NCI-H345 (cell line): ENCODE measurements around the gene ITPR1.

ENCODE experiments used
- DNase-seq: peaks from one replicate; lab custom pipeline; 2025; lab: John Stamatoyannopoulos, UW

ITPR1 gene

DNA sequence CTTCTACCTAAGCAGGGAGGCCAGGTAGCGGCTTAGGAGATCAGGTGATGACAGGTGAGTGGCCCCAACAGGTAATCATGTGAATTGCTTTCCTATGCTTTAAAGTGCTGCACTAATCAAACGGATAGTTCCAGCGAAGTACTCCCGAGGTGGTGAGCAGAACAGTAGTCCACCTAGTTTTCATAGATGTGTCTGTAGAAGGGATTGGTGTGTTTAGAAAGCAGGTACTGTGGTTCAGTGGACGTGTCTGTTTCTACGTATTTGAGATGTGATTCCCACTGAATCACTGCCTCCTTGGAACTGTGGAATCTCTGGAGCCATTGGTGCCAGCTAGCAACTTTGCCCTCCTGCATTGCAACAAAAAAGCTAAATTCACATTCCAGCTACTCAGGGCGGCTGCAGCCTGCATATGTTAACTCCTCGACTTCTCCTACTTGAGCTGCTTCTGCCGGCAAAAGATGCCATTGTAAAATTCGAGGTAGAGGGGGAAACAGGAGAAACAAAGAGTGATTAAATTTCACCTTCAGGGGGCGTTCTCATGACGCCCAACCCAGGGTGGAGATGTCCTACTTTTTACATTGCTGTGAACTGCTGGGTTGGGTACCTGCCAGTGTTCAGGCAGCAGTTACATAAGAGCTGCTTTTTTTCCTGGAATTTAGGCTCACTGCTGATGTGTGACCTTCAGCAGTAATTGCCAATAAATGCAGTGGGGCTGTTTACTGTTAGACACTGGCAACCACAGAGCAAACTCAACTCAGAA is 227.3 kb downstream of the ITPR1 start:
- DNase-seq = no peak

DNA sequence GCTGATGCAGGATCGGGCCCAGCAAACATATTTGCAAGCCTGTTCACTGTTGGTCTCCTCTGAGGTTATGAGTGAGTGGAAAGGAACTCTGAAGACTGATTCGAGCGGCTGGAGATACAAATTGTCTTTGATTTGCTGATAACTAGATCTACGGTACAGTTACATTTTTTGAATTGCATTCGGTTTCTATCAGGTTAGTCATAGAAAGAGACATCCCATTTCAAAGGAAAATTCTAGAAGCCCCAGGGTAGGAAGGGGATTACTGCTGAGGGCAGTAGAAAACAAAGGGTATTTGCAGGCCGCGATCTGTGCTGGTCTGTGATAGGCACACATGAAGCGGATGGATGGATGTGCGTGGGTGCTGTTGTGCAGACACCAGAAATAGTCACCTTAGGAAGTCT is 228.4 kb downstream of the ITPR1 start:
- no peak for DNase-seq

DNA sequence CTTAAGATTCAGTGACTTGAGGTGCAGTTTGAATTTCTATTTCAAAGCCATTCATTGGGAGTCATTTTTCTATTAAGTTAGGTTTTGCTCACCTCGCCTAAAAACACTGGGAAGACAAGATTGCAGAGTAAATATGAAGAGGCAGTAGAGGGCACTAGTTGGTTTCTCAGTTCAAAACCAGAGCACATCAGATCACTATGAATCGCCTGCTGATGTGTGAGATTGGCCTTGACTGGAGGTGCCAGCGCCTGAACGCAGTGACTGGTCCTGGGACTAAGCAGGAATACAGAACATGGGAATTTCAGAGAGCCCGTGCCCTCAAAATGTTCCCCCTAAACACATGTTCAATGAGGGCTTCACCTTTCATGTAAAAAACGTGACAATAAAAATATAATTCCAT is 229.0 kb downstream of the ITPR1 start:
- peak; percentile 23 for DNase-seq

DNA sequence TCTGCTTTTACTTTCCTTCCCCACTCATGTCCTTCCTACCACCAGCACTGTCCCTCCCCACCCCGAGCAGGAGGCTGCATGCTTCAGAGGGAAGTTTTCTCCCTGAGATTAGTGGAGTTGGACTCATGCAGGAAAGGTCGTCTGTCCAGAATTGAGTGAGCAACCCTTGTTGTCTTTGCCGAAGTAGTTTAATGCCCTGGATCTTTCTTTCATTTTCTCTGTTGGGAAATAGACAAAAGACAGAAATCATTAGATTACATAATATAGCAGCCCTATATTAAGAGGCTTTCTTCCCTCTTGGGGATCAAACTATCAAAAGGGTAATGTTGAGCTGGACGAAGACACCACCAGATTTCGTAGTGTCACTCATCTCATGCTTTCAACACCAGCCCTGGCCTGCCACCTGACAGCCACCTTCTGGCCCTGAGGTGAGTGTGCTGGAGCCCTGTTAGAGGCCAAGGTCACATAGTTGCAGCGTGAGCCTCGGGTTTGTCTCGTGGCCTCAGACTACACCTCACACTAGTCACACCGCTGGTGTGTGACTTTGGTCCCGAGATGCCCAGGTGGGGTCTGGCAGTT is 231.0 kb downstream of the ITPR1 start:
- DNase-seq = no peak

DNA sequence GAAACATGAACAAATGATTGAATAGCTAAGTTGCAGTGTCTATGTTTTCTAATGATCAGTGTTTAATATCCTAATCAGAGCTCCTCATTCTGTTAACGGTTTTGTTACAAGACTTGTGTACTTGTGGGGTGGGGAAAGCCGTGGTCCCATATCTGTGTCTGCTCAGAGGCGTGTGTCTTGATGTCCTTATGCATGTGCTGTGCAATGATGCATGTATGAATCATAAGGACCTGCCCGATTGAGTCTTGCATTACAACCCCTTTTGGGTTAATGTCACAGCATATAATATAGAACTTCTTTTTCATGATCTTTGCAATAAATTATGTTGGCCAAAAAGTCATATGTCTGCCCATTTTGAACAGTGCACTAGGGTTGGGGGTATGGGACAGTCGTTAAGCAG is 233.4 kb downstream of the ITPR1 start:
- DNase-seq = no peak

DNA sequence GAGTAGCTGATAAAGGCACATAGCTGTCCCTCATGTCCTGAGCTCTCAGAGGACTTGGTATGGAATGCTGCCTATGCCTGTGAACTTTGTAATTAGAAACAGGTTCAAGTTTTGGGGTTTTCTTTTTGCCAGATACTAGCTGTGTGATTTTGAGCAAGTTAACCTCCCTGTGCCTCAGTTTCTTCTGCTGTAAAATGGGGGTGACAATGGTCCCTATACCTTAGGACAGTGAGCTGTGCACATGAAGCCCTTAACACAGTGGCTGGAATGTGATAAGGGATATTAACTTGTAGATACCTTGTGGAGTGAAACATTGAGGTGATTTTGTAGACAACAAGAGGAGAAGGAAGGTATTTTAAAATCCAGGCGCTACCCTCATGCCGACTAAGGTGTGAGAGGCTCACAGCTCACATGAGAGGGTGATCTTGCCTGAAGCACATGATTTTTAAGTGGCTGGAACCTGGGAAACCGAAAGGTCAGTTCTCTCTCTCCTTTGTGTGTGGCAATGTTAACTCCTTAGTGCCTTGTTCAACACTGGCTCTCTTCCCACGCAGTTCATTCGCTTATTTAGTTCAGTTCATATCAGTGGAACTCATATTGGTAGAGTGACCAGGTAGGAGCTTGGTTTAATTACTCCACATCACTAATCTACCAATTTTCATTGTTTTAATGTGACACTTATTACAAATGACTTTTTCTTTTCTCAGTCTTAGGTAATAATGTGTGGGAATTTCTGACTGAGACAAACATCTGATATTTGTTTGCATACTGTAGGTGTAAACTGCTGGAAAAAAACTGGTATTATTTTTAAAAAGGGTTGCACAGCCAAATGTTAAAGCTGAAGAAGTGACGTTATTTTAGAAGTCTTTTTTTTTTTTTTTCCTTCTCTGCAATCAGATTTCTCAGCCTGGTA is 236.2 kb downstream of the ITPR1 start:
- DNase-seq = no peak

DNA sequence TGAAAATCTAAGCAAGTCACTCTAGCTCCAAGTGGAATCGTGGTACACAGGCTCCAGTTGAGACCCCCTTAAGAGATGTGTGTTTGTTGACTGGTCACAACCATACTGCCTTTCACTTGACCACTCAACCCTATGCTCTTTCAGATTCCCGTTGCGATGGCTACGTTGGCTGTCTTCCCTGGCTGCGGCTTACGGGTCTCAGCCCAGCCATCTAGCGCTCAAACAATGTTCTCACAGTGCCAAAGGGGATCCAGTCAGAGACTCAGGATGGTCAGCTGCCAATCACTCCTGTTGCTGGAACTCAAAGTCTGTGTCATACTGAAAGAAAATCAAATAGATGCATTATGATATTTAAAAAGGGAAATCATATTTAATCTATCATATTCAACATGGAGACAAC is 237.6 kb downstream of the ITPR1 start:
- DNase-seq = no peak

DNA sequence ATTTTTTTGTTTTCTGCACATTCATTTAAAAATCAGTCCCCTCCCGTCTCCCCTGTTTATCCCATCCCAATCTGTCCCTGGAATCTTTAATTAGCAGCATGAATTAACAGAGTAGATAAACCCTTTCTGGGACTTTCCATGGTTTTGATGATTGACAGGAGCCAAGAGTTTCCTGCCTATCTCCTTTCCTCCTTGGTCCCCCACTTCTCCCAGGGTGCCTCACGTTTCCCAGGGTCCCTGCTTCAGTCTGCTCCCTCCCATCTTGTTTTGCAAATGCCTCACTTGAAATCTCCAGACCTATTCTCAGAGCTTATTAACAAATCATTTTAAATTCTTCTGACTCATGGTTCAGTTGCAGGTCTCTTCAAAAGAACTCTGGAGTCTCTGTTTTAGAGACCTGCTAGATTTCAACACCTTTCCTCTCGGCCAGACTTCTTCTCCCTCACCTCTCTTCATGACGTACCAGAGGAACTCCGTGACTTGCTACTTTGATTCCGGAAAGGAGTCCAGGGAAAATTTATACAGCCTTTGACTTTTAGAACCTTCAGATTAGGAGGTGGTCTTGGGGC is 238.5 kb downstream of the ITPR1 start:
- DNase-seq = no peak

DNA sequence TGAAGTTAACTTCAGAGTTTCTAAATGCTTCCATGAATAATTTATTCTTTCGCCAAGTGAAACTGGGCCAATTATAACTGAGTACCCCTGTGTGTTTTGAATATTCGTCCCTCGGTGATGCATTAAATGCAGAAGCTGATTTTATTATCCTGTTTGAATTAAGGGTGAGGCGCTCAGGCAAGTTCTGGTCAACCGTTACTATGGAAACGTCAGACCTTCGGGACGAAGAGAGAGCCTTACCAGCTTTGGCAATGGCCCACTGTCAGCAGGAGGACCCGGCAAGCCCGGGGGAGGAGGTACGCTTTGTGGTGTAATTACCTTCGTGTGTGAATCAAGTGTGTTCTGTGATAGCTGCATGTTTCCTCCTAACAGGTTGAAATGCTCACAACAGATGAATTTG is 239.8 kb downstream of the ITPR1 start:
- no peak for DNase-seq

DNA sequence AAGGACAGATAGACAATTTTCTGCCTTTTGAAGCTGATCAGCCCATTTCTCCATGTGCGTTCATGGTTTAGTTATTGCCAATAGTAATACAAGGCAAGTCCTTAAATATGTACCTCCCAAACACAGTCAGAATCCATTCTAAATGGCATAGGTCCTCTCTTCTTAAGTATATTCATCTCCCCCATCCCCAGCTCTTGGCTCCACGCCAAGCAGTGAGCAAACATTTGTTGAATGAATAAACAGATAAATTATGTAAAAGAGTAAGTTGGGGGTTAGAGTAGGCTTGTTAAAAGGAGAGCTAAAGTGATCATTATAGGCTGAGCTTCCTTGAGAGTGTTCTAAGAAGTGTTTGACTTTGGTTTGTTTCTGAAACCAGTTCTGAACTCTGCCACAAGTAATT is 241.3 kb downstream of the ITPR1 start:
- peak; percentile 76 for DNase-seq

DNA sequence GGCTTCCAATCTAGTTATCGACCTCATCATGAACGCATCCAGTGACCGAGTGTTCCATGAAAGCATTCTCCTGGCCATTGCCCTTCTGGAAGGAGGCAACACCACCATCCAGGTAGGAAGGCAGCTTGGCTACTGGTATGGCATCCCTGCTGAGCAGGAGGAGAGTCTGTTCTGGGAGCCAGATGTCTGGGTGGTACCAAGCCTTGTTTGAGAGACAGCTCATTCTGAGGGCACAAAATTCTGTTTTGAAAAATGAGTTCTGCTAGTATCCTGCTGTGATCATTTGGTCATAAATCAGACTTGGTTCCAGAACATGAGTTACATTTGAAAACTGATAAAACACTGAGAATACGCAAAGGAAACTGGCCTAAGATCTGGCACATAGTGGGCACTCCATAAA is 242.1 kb downstream of the ITPR1 start:
- peak; percentile 36 for DNase-seq

DNA sequence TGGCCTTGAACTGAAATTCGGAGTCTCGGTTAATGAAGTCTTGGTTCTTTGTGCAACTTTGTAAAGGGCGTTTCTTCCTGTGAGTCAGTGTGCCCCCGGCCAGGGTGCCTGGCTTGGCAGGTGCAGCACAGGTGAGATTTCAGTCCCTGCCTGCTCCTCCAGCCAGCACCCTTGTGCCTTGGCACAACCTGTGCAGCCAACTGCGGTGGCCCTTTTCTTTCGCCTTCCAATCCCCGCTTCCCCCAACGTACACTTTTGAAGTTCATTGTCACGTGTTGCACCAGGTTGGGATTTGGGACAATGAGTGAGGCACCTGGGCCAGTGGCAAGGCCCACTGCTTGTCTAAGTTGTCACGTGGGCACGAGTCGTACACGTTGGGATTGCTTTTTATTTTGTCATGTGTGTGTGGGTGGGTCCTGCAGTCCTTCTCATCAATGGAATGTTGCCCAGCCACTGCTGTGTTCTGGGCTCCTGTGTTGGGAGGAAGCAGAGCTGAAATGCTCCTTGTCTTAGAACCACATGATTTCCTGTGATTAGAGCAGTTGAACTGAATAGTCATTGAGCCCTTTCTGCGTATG is 243.2 kb downstream of the ITPR1 start:
- no peak for DNase-seq

DNA sequence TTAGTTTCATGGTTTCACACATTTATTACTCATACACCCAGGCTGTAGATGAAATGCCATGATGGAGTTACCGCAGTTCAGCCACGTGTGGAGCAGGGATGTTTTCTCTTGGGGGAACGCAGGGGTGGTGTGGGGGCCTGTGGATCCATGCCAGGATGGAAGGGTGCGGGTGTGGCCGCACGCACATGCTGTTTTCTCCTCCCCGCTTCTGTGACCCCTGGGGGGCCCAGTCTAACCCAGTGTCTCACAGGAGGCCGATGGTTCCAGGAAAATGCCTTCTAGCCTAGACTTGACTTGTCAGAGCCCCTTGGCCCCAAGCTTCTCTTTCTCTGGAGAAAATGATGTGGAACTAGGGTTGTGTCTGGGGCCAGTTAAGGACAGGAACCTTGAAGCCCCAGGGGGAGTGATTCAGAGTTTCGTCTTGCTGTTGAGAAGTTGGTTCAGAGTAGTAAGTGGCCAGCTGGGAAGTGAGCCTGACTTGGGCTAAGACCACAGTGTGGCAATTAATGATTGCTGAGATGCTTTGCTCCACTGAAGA is 245.7 kb downstream of the ITPR1 start:
- no peak for DNase-seq

DNA sequence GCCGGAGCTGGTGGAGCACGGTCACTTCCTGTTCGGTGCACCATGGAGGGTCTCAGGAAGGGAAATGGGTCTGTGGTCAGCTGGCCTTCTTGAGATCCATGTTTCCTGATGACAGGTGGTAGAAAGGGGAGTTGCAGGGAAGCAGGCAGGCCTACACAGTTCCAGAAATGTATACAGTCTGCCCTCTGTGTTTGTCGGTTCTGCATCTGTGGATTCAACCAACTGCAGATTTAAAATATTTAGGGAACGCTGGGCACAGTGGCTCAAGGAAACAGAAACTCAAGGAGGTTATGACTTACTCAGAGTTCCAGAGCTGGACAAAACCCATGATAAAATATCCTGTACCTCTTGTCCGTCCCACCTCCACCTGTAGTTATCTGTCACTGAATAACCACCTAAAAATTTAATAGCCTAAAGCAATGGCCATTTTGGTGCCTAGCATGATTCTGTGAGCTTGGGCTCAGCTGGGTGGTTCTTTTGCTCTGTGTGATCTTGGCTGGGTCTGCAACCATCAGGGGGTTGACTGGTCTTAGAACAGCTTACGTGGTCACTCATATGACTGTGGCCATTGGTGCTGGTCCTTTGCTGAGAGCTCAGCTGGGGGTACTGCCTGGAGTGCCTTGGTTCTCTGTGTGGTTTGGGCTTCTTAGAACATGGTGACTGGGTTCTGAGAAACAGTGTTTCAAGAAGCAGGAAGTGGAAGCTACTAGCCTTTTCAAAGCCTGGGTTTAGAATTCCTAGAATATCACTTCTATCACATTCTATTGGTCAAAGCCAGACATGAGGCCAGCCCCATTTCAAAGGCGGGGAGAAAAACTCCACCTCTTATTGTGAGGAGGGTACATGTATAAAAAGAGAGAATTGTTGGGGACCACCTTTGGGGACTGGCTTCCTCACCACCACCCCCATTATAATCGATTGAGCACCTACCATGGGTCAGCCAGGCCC is 246.4 kb downstream of the ITPR1 start:
- DNase-seq = no peak

DNA sequence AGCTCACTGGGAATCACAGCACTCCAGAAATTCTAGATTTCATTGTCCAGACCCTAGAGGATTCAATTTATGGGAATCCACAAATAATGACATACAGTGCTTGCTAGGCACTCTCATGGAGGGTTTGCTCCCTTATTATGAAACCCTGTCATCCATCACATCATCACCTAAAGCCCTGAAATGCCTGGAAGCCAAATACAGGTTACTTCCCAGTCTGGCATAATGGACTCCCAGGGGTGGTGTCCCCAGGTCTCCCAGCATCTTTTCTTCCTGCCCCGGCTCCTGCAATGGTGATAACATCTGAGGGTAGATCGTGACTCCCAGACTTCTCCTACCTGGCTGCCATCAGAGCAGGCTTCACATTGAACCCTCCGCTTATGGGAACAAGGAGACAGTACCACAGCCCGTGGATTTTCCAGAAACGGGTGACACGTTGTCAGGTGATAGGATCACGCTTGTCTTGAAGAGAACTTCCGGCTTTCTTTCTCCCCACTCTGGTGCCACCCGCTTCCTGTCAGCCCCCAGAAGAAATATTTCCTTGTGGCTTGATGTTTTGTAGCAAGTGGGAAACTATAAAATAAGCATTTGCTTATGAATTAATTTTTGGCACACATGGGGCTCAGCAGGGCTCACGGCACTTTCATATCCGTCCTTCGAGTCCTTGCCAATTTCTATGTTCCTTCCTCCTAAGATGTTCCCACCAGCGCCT is 247.4 kb downstream of the ITPR1 start:
- DNase-seq = no peak

DNA sequence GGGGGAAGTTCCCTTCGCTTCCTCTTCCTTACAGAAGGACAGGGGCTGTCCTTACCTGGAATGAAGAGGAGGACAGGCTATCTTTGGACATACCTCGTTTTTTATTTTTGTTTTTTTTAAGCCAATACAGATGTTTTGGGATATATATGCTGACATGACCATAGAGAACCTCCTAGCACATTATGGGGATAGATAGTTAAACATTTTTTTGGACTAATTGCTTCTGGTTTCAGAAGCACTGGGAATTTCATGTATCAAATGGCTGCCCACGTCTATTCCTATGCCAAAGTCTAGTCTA is 247.9 kb downstream of the ITPR1 start:
- DNase-seq = no peak

DNA sequence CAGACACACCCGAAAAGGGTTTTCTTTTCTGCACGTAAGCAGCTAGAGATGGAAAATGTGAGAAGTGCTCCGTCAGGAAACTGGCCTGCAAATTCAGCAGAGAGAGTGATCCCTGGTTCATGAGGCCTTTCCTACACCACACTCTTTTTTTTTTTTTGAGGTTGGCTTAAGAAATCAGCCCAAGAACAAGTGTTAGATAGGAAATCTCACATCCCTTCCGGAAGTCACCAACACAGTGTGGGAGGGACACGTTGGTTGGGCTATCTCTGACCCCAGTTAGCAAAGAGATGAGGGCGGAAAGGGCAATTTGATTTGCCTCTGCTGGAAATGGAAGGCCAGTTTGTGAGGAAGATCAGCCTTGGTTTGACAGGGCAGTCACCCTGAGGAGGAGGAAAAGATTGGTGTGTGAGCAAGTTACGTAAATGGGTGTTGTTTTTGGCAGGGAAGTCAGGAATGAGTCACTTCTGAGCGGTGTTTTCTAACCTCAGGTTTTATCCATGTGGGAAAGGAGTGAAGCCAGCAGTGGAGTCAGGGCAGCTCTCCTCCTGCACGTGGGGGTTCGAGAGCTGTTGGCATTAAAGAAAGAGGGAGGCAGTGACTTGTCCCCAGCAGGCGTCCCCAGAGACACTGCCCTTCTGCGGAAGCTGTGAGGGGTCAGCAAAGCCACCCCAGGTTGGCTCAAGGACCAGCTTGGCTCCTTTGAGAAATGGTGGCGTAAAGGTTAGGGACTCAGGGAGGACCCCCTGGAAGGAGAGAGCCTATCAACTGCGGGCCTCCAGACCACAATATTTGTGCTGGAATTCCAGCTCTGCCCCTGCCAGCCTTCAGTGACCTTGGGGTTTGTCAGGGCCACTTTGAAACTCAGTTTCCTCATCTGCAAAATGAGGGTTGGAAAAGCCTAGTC is 248.5 kb downstream of the ITPR1 start:
- no peak for DNase-seq

DNA sequence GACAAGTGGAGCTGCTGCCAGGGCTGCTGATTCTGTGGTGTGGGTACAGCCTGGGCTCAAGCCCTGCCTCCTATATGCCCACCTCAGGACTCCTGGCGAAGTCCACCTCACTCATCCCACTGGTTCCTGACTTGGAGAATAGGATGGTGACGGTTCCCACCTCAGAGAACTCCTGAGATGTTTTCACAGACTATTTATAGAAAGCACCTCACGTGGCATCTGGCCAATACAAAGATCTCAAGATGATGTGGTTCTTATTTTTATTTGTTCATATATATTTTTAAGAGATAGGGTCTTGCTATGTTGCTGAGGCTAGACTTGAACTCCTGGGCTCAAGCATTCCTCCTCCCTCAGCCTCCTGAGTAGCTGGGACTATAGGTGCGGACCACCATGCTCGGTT is 249.2 kb downstream of the ITPR1 start:
- no peak for DNase-seq

DNA sequence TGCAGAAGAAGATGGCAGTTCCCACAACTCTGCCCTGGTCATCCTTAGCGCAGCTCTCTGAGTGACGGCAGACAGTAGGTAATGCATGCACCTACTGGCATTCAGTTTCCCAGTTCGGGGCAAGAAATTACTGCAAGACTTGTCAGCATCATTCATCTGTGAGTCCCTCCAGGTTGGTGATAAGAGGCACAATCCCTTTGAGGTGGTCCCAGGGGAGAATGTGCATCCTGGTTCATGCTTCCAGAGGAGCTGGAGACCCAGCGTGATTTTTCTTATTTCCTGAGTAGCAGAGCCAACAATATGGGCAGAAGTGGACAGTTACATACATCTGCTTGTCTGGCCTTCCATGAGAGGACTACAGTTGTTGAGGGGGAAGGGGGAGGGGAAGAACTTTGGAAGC is 250.2 kb downstream of the ITPR1 start:
- DNase-seq = no peak
